Ectodermal cell (in vitro differentiated cells): Measurements from ENCODE around the gene KIR2DL4.
"Not testable (repeated sequence)": the region's sequence is repeated elsewhere in the genome, so short reads cannot be mapped to it uniquely, and the experiment has no call there.

Experiments used
- H3K27ac ChIP-seq: 2 replicates; pipeline ENCODE4 v1.7.0; 2013; ENCODE audit warnings: mild to moderate bottlenecking, low read depth, low read length; ENCODE audit not compliant: insufficient read depth, poor library complexity, severe bottlenecking
- H3K27me3 ChIP-seq: 2 replicates; pipeline ENCODE4 v1.7.0; 2013; ENCODE audit warnings: mild to moderate bottlenecking, low read length; ENCODE audit not compliant: insufficient read depth, control insufficient read depth, poor library complexity, severe bottlenecking
- H3K36me3 ChIP-seq: one replicate; pipeline ENCODE4 v1.7.0; 2013; ENCODE audit warnings: low read length; ENCODE audit not compliant: control insufficient read depth, insufficient read depth
- H3K4me1 ChIP-seq: one replicate; pipeline ENCODE4 v1.7.0; 2013; ENCODE audit warnings: low read length; ENCODE audit not compliant: control insufficient read depth, insufficient read depth
- H3K4me3 ChIP-seq: 2 replicates; pipeline ENCODE4 v1.7.0; 2013; ENCODE audit warnings: low read depth, low read length, control low read depth; ENCODE audit not compliant: insufficient read depth
- H3K9me3 ChIP-seq: 2 replicates; pipeline ENCODE4 v1.7.0; 2013; ENCODE audit warnings: mild to moderate bottlenecking, low read length, moderate library complexity; ENCODE audit not compliant: control insufficient read depth
- WGBS, 2 experiments: methylation state at CpG; one replicate each; pipeline ENCODE4 v1.1.7; 2013; ENCODE audit warnings: missing lambda C conversion rate in 2 of 2; 5-methylcytosine and 5-hydroxymethylcytosine counted together

Gene KIR2DL4

GRCh38 chr19:54863459-54863858 is 60.0 kb downstream of the KIR2DL4 start:
- not testable (repeated sequence) for H3K27me3 ChIP-seq, H3K4me1 ChIP-seq, H3K9me3 ChIP-seq, H3K36me3 ChIP-seq, H3K27ac ChIP-seq, H3K4me3 ChIP-seq
- no CpG with 5 or more reads among the region's 3 CpGs for WGBS, 2 experiments
